T47D (cell line): ENCODE results near the gene C15orf39.
"Not testable (repeated sequence)": the region's sequence is repeated elsewhere in the genome, so short reads cannot be mapped to it uniquely, and the experiment has no call there.

ENCODE experiments used
- DNase-seq, 2 experiments: peaks; one replicate each; pipeline versions ENCODE4 v3.0.0 to v3.0.0-alpha.2; 2011 to 2012; ENCODE audit warnings: low read depth in 1 of 2, low spot score in 1 of 2
- JUND ChIP-seq: IDR thresholded peaks from 2 replicates; pipeline ENCODE4 v1.6.1; 2012; ENCODE audit warnings: low read depth
- in situ Hi-C: cut with HindIII; loops from 2 replicates; pipeline ENCODE4 v1.10.0; 2016; ENCODE audit warnings: low sequenced_read_pairs, low pct_unique_long_range_greater_than_20kb

The C15orf39 gene

DNA sequence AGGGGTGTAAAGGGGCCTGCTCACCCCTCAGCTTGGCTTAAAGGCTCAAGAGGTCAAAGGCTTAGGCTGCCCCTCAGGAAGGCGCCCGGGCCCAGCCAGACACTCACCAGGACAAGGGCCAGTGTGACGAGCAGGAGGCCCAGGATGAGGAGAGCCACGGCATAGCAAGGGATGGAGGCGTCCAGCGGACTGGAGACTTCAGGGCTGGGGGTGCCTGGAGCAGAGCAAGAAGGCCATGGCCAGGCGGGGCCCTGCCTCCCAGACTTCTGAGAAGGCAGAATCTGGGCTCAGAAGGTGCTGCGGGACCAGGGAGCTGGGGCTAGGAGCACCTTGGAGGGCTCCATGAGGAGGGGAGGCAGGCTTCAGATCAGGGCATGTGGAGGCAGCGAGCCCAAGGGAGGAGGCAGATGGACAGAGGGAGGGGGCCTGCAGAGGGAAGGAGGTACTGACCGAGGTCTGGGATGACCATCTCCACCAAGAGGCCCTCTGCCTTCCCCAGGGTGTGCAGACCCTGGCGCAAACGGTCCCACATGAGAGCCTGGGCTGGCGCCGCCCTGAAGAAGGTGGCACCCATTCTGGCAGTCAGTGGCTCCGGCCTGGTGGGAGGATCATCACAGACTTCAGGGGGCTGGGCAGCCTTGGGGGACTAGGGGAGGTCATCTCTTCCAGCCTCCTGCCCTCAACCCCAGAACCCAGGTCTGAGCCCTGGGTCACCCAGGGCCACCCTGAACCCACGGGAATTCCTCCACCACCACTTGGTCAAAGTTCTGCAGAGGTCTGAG, 24.5 kb downstream of the C15orf39 start:
- TF ChIP-seq JUND = no peak
- in situ Hi-C loops = no loop called here
- no peak for DNase-seq

DNA sequence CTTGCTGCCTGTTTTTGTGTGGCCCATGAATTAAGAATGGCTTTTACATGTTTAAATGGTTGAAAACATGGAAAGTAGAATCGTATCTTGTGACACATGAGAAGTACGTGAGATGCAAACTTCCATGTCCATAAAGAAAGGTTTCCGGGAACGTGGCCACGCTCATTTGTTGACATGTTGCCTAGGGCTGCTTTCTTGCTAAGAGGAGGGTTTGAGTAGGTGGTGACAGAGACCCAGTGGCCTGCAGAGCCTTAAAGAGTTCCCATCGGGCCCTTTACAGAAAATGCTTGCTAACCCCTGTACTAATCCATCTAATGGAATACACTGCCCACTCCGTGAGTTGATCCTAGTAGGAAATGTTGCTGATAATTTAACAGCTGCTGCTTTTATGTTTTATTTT, 25.4 kb downstream of the C15orf39 start:
- DNase-seq, in situ Hi-C loops: not testable (repeated sequence)

DNA sequence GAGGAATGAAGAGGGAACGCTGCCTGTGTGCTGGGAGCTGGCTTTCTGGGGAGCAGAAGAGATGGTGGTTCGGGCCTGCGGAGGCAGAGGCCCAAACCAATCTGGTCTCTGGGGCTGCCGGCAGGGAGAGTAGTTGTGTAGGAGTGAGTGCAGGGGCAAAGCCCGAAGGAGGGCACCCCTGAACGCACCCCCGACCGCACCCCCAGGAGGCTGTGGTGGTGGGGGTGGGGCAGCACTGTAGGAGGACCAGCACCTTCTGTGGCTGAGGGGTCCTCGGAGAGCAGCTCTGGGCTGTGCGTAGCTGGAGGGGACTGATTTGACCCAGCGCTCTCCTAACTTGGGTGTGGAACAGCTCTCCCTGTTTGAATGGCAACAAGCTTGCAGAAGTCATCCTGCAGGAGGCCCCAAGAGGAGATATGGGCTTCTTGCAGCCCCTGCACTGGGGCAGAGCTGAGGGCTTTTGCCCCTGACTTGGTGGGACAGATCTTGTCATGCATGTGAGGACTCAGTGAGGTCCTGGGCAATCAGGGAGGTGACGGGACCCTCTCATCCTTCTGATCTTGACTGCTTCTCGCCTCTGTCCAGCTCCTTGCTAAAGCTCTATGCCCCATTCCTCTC, 26.1 kb downstream of the C15orf39 start:
- no peak for TF ChIP-seq JUND
- DNase-seq = no peak
- in situ Hi-C loops = no loop called here

DNA sequence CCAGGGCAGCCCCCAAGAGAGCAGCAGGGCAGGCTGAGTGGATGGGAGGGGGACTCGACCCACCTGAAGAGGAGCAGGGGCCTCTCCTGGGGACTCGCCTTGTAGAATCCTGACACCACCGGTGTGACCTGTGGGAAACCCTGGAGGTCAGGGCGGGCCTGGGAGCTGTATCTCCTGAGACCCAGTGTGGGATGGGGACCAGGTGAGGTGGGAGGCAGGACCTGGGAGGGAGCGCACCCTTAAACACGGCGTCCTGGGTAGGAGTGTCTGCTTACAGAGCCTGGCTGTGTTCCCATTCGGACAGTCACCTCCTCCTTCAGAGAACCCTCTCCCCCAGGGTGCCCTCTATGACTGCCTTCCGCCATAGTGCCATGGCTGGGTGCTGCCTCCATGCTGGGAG, 27.1 kb downstream of the C15orf39 start:
- in situ Hi-C loops = no loop called here
- DNase-seq = no peak
- TF ChIP-seq JUND = no peak

DNA sequence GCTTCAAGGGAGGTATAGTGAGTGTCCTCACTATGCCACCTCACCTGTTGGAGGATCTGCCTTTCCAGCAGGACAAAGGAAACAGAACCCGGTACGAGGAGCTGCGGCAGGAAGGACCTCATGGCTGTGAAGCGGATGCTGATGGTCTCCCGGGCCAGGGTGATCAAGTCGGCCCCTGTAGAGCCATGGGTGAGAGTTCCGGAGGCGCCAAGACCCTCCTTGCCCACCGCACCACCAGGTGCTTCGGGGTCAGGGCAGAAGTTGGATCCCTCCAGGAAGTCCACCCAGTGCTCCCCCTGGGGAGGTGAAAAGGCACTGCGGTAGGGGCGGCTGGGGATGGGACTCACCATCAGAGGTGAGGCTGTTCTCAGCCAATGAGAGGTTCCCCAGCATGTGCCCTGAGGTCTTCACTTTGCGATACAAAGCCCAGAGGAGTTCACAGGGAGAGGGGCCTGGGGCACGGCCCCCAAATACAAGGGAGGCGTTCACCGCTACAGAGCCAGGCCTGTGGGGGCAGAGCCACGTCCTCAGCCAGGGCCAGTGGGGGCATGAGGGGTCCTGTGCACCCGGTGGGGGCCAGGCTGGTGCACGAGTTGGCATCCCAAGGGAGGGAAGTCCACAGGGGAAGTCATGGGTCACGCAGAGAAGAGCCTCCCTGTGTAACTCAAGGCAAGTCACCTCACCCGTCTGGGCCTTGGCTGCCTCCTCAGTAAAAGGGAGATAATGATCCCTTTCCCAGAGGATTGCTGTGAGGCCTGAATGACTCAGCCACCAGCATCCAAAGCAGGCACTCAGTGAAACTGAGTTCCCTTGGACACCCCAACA, 27.7 kb downstream of the C15orf39 start:
- DNase-seq = no peak
- TF ChIP-seq JUND = no peak
- in situ Hi-C loops = no loop called here

DNA sequence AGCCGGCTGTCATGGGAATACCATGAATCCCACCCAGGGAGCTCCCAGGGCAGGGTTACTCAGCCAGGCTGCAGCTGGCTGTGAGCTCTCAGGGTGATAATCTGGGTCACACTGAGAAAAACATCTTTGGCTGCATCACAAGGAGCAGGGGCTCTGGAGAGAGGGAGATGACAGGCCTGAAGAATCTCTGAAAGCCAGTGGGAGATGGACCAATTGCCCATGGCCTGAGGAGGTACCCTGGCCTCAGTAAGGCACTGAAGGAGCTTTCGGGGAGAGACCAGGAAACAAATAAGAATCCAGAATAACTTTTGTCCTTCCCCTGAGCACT, 28.3 kb downstream of the C15orf39 start:
- in situ Hi-C loops = no loop called here
- DNase-seq = no peak
- no peak for TF ChIP-seq JUND

DNA sequence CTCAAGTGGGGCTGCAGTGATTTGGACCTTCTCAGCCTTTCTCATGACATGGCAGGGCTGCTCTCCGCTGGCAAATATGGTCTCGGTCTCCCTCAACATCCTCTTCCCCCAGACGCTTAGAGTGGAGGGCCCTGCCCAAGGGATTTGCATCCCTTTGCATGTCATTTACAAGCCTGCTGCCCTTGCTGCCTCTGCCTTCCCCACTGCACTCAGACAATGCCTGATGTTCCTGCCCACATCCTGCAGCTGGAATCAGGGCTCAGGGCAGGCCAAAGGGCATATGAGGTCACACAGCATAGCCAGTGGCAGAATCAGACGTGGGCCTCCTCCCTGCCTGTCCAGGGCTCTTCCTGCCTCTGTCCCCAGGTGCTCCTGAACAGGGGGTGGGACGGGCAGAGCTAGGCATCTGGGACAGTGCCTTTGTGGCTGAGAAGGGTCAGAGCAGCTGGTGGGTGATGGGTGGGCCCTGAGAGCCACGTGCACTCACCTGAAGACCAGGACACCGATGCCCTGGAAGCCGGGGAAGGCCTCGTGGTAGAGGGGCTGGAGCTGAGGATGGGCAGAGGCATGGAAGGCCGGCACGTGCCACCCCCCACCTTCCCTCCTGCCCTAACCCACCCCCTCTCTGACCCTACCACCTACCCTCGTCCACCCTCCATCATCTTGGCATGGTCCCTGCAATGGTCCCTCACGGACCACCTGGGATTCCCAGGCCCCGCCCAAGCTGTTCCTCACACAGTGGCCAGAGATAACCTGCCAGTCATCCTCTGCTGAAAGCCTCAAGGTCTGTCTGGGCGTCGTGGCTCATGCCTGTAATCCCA, 29.1 kb downstream of the C15orf39 start:
- DNase-seq = no peak
- TF ChIP-seq JUND = no peak
- in situ Hi-C loops = no loop called here

DNA sequence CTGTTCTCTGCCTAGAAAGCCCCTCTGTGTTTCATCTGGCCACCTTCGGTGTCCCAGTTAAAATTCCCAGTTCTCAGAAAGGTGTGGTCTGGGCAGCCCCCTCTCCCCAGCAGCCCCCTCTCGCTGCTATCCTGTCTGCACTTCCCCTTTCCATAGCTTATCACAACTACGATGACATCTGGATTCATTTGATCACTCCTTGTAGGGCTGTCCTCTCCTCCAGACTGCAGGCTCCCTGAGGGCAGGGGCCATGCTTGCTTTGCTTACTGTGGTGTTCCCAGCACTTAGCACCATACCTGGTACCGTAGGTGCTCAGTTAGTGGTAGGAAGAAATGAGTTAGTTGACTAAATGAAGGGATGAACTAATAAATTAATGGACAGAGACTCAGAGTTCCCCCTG, 30.2 kb downstream of the C15orf39 start:
- in situ Hi-C loops = no loop called here

DNA sequence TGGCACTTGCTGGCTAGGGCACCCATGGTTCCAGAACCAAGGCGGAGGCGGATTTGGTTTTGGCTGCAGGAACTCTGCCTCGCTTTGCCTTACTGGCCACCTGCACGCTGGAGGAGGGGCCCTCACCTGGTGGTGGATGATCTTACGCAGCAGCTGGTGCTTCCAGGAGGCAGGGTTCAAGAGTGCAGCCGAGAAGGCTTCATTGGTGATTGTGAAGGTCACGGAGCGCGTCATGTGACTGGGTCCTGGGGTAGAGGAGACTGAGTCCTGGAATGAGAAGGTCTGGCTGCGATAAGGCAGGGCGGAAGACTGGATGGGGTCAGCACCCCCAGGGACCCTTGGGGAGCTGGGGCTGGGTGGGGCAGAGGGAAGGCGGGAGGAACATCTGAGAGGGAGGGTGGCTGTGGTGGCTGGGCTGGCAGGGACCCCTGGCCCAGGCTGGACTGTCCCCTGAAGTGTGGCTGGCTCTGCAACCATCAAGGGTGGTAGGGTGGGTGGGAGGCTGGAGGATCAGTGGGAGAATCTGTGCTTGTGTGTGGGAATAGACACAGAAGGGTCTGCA, 30.7 kb downstream of the C15orf39 start:
- DNase-seq = no peak
- no peak for TF ChIP-seq JUND
- in situ Hi-C loops = no loop called here

More for the DNA sequence above, 30.2 kb downstream of the C15orf39 start:
- no peak for DNase-seq
- TF ChIP-seq JUND = no peak

DNA sequence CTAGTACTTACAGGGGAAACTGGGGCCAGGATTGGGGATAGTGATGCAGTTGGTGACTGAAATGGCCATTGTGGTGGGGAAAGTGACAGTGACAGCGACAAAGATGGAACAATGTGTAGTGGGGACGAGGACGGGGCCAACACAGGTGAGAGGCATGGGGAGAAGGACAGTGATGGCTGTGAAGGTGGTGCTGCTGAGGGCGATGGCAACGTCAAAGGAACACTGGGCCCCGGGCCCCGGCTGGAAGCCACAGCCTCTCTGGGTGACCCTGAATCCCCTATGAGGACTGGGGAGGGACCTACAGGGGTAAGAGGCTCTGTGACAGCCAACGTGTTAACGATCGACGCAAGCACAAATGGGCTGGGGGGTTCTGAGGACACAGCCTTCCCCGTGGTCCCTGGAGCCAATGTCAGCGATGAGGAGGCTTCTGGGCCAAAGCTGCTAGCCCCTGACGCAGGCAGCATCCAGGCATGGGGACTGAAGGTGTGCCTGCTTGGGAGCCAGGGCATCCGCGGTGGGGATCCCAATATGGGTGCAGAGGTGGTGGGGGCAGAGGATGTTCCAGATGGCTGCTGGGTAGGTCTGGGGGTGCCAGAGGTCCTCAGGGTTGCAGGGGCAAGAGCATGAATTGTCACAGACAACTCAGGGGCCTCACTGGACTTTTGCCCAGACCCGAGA, 31.3 kb downstream of the C15orf39 start:
- in situ Hi-C loops = no loop called here
- TF ChIP-seq JUND = no peak
- DNase-seq = no peak

DNA sequence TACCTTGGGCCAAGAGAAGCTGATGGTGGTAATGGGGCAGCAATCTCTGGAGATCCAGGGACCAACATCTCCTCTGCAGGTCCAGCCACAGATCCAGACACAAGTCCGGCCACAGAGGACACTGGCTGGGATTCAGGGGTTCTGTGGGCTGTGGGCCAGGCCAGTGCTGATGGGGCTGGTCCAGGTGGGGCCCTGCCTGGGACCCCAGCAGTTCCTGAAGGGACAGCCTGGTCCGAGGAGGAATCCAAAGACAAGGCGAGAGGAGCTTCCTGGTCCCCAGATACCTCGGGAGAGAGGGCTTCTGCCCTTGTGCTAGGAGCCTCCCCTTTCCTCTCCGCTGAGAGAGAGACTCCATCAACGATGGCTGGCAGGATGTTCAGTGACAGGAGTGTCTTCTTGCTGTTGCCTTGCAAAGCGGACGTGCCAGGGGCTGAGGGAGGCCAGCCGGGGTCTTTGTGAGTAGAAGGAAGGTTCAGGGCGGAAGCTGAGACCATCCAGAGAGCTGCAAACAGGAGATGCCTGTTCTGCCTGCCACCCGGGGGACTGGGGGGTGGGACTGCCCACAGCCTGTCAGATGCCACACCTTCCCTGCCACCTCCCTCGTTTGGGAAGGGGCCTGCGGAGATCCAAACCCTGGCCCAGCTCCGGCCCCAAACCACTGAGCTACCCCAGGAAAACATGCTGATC, 32.0 kb downstream of the C15orf39 start:
- TF ChIP-seq JUND = no peak
- DNase-seq = no peak
- in situ Hi-C loops = no loop called here
